GM12864 (cell line): ENCODE measurements around the gene CHCHD6.

Source experiments
- DNase-seq: peaks from one replicate; pipeline ENCODE4 v3.0.0-alpha.2; 2011; ENCODE audit warnings: low read depth
- H3K4me3 ChIP-seq: 2 replicates; pipeline ENCODE4 v1.5.1; 2011; ENCODE audit warnings: mild to moderate bottlenecking, low read depth, low read length, control low read depth
- CTCF ChIP-seq: IDR thresholded peaks from 2 replicates; pipeline ENCODE4 v1.5.1; 2011; ENCODE audit warnings: low read depth, mild to moderate bottlenecking, moderate library complexity, low read length, control low read depth, inconsistent platforms; ENCODE audit errors: missing control alignments

CHCHD6 gene

GRCh38 chr3:126816986-126817777, 113.1 kb downstream of the CHCHD6 start:
- no peak for DNase-seq
- H3K4me3 ChIP-seq: no peak overlapping the region
- no peak for TF ChIP-seq CTCF

GRCh38 chr3:126817781-126818180, 113.7 kb downstream of the CHCHD6 start:
- DNase-seq: no peak
- H3K4me3 ChIP-seq: no peak overlapping the region
- no peak for TF ChIP-seq CTCF

GRCh38 chr3:126818400-126819095, 114.5 kb downstream of the CHCHD6 start:
- no peak overlapping the region for H3K4me3 ChIP-seq
- no peak for DNase-seq
- no peak for TF ChIP-seq CTCF

- no peak overlapping the region for H3K4me3 ChIP-seq
- no peak for DNase-seq
- TF ChIP-seq CTCF: no peak
These were observed 122.7 kb downstream of the CHCHD6 start for GRCh38 chr3:126826693-126827092.

GRCh38 chr3:126827121-126827520, 123.1 kb downstream of the CHCHD6 start:
- TF ChIP-seq CTCF: no peak
- no peak for DNase-seq
- H3K4me3 ChIP-seq: no peak overlapping the region

GRCh38 chr3:126828306-126828705, 124.3 kb downstream of the CHCHD6 start:
- TF ChIP-seq CTCF: no peak
- no peak overlapping the region for H3K4me3 ChIP-seq
- DNase-seq: no peak
